Skeletal muscle cell (primary cell): ENCODE measurements around the gene ARSJ.
A peak's percentile ranks its signal among the peaks of the same experiment; 100 is the strongest.
"Not testable (repeated sequence)": the region's sequence is repeated elsewhere in the genome, so short reads cannot be mapped to it uniquely, and the experiment has no call there.

ENCODE experiments used
- DNase-seq: peaks from one replicate; pipeline ENCODE4 v3.0.0-alpha.2; 2010; ENCODE audit warnings: low read depth
- H3K4me3 ChIP-seq: 2 replicates; pipeline ENCODE4 v1.5.1; 2011; ENCODE audit warnings: low read depth, mild to moderate bottlenecking, control low read depth, low read length, moderate library complexity

The ARSJ gene

DNA sequence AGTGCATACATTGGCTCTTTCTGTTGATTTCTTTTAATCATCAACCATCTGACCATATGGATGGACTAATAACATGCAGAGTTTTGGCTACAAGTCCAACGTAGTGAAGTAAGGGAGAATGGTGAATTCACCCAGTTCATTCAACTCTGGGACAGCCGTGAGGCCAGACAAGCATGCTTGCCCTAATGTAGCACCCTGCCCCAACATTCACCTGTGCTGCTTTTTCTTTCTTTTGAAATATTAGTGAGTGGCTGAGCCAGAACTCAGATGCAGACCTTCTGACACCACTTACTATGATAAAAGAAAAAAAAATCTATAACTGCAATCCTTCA lies 17.5 kb downstream of the ARSJ start:
- DNase-seq, result no peak

DNA sequence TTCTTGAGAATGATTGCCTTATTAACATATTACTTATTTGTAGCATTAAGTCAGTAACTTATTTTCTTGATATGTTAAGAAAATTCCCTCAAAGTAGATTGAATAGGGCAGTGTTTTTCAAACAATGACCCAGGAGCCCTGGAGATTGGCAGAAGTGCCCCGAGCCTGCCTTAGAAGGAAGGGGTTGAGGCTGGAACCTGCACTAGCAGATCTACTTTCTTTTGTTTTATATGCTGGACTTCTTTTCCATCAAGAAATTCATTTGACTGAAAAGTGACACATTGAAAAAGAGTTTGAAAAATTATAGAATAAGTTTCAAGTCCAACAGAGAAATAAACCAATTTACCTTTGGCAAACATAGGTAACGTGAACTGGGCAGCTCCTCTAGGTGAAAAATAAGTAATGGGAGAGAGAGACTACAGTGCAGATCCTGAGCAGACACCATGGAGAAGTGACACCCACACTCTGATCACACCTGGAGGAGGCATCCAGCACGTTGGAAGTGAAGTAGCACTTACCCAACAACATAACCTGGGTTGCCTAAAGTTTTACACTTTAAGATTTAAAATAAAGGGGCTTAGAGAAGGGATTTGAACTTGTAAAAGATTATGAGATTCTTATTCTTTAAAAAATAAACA lies 18.6 kb downstream of the ARSJ start:
- no peak overlapping the region for H3K4me3 ChIP-seq
- no peak for DNase-seq

More for the DNA sequence above, 17.5 kb downstream of the ARSJ start:
- H3K4me3 ChIP-seq, result no peak overlapping the region

DNA sequence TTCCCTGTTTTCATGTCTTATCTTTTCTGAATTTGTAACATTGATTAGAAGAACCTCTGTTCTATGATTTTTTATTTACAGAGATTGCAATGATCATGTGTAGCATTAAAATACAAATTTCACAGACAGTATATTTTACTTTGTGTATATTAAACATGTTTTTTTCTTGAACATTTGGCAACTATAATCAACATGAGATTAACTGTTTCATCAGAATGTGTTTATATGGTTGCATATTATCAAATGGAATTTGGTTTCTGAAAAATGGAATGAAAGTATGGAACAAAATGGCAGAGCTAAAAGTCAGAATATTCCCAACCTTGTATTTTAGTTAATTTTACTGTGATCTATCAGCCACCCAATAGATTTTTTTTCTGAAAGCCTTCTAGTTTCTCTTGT lies 19.9 kb downstream of the ARSJ start:
- DNase-seq, result no peak
- H3K4me3 ChIP-seq, result no peak overlapping the region

DNA sequence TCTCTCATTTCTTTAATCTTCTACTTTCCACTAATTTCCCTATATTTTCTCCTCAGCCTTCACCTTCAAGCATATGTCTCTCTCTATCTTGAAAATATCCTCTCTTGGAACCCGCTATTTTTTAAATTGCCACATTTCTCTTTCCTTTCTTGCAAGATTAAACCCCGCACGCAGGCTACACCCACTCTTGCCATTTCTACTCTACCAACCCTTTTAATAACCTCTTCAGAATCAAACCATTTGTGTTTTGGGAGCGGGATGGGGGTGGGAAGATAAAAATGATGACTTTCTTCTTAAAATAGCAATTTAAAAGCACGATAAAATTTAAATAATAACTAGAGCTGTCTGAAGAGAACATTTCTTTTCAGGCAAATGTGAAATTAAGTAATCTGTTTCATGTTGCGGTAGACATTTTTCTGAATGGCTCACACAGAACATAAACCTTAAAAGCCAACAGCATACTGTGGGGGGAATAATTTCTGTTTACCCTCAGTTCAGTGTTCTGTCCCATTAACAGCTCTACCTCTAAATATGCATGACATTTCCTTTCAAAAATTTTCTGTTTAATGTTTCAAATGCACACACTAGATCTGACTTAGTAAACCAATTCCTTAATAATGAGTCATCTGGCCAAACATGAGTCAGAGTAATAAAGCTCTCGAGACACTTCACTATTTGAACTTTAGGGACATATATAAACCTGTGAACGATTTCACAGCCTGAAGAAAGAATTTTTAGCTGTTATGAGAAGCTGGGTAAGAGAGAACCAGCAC lies 20.5 kb downstream of the ARSJ start:
- peak; percentile 91 for DNase-seq
- H3K4me3 ChIP-seq, result peak overlapping the region; percentile 2

DNA sequence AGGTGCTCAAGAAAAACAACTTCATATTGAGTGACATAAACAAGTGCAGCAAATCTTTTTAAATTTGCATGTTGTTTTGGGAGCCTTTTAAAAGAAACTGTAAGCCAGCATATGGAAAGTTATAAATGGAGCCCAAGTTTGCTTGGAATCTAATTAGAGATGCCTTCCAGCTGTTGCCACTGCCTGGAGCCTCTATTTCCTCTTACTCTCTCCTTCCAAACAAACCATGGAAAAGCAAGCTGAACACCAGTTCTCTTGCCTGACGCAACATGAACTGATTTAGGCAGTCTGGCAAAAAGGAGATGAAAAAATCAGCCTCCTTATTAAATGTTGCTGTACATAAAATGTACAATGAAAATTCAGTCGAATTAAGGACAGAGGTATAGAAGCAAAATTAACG lies 21.5 kb downstream of the ARSJ start:
- H3K4me3 ChIP-seq, result no peak overlapping the region

DNA sequence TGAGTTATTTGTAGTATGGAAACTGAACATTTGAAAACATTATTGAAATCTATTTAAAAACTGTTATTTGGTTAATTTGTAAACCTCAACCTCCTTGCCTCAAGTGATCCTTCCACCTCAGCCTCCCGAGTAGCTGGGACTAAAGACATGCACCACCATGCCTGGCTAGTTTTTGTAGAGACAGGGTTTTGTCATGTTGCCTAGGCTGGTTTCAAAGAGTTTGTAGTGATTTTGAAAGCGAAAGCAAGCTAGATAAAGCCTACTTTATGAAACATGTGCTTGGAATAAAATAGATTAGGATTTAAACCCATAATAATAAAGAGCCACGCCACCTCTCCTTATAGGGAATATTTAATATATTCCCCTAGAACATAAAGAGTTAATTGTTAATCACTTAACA lies 23.5 kb downstream of the ARSJ start:
- no peak for DNase-seq
- H3K4me3 ChIP-seq, result no peak overlapping the region

More for the DNA sequence above, 21.5 kb downstream of the ARSJ start:
- no peak for DNase-seq

DNA sequence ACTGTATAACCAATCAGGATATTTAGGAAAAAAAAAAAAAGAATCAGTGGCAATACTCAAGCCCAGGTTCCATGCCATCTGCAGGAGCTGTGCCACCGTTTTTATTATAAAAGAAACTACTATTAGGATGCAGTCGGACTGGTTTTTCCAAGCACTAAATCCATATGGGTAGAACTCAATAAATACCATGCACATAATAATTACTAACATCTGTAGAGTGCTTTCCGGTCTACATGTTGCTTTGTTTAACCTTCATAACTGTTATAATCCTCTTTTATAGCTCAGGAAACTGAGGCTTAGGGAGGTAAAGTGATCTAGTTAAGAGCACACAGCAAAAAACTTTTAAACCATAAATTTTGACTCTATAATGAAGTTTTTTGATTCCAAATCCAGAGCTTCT lies 24.0 kb downstream of the ARSJ start:
- no peak for DNase-seq
- H3K4me3 ChIP-seq, result no peak overlapping the region

DNA sequence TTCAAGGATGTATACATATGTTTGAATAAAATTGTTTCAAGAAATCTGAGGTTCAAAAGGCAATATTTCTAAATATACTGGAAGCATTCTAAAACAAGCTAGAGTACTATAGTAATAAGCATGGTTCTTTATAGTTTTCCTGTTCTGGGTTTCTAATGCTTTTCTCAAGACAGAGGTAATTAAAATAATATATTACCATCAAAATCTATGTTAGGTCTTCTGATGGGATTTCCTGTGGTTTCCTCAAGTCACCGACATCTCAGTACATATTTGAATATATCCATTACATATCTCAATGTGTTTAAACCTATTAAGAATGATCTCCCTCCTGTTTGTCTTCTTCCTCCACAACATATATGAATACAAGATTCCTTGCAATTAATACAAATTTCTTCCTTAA lies 25.6 kb downstream of the ARSJ start:
- H3K4me3 ChIP-seq, result no peak overlapping the region
- no peak for DNase-seq

DNA sequence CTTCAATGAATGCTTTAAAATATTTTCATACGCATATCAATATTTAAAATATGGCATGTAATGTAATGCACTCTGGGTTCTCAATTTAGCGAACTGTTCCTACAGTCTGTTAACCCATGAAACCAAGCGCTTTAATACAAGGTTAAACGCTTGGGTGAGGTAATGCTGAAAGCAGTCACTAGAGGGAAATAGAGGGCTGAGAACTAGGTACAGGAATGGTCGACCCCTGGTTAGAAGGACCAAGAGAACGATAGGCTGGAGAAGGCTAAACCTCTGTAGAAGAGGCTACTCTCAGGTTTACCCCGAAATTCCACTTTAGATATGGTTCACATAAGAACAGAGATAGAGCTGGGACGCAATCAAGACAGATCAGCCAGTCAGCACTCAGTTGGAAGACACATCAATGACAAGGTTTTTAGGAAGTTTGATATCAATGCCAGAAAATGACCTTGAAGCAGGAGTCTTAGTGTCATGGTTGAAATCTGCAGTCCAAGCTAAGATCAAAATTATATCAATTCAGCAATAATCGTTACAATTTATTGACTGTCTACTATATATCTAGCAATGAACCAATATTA lies 26.9 kb downstream of the ARSJ start:
- no peak for DNase-seq

DNA sequence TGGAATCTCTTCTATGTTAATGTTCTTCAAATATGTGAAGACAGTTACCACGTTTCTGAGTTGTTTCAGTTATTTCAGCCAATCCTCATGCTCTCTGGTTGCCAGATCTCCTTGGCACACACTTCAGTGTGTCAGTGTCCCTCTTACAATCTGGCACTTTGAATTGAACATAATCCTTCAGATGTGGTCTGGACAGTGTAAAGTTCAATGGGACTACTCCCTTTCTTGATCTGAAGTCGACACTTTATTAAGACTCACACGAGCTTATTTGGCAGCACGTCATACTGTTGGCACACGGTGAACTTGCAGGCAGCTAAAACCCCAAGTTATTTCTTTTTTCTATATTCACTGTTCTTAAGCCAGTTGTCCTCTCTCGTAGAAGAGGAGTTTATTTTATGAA lies 28.2 kb downstream of the ARSJ start:
- H3K4me3 ChIP-seq, result no peak overlapping the region
- DNase-seq, result no peak

More for the DNA sequence above, 26.9 kb downstream of the ARSJ start:
- H3K4me3 ChIP-seq, result no peak overlapping the region

DNA sequence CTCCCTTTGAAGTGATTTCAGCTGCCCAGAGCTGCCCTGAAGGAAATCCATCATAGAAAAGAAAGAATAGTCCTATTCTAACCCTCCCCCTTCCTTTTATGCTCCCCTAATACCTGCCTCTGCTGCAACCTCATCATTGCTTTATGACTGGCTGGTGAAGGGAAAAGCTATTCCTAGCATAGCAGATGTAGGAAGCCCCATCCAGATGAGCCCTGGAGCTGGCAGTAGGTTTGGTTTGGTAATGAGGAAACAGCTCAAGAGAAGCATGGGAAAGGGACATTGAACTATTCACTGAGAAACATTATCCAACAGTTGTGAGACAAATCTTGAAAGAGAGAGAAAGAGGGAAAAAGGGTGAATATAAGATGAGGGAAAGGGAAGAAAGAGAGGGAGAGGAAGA lies 29.2 kb downstream of the ARSJ start:
- no peak for DNase-seq

DNA sequence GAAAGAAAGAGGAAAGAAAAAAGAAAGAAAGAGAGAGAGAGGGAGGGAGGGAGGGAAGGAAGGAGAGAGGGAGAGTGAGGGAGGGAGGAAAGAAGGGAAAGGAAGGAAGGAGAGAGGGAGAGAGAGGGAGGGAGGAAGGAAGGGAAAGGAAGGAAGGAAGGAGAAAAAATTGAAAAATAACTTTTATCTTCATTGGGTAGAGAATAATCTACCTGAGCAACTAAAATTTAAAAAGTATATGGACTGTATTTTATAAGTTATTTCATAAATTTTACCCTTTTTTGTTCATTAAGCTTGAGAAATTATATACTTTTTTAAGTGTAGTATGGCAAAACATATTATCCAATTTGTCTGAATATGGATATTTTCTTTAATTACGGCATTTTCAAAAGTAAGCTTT lies 32.0 kb downstream of the ARSJ start:
- no peak overlapping the region for H3K4me3 ChIP-seq
- no peak for DNase-seq

More for the DNA sequence above, 29.2 kb downstream of the ARSJ start:
- no peak overlapping the region for H3K4me3 ChIP-seq

DNA sequence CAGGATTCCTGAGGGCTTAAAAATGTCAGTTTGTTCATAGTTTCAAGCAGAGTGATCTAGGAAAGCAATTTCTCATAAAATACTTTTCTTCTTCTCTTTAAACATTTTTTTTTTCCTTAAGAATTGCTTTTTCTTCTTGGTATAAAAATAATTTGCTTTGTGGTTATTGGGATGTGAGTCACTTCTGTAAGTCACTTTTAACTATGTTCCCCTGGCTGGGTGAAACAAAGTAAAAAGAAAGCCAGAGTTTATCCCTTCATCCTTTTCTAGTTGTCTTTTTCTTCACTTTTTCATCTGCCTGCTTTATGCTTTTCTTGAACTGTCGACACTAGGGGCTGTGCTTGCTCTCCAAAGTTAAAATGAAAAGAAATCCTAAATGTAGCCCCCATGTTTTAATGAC lies 33.5 kb downstream of the ARSJ start:
- no peak for DNase-seq
- no peak overlapping the region for H3K4me3 ChIP-seq

DNA sequence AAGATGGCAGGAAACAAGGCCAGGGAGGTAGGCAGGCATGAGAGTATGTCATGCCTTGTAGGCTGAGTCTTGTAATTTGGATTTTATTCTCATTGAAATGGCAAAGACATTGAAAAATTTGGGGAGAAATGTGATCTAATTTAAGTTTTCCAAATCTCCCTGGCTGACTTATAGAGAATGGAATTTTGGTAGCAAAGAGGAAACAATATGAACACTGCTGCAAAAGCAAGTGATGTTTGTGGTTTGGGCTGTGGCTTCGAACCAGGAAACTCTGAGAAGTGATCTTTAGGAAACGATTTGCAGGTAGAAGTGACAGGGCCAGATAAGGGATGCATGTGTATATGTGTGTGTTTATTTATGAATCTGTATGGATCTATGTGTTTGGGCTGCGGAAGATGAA lies 35.6 kb downstream of the ARSJ start:
- no peak overlapping the region for H3K4me3 ChIP-seq
- DNase-seq, result no peak

DNA sequence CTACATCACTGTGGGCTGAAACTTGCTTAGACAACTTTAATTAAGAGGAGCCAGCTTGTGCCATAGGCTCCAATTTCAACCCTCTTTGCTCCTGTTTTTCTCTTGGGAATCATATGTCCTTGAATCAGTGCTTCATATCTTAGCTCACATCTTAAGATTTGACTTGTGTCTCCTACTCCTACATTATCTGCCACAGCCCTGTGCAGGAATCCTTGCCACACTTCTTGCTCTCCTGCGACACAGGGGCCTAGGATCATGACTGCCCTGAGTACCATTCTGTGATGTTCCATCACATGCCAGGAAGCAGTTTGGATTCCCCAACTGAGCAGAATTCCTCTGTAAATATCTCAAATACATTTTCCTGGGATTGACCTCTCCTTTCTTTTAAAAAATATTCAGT lies 36.4 kb downstream of the ARSJ start:
- no peak for DNase-seq
- no peak overlapping the region for H3K4me3 ChIP-seq

DNA sequence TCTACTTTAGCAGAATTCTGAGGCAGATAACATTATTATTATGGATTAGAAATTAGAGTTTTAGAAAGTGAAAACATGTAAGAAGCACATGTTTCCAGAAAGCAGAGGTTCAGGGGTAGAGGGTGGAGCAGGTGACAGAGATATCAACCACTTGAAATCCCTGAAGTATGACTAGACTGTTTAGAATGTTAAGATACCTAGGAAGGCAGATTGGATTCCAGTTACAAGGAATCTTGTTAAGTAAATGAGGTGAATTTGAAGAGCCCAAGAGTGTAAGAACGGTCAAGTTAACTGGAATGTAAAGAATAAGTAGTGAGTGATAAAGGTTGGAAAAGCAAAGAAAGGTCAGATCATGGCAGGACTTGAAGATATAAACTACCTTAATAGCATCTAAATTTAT lies 37.6 kb downstream of the ARSJ start:
- DNase-seq, result no peak
- H3K4me3 ChIP-seq, result no peak overlapping the region

DNA sequence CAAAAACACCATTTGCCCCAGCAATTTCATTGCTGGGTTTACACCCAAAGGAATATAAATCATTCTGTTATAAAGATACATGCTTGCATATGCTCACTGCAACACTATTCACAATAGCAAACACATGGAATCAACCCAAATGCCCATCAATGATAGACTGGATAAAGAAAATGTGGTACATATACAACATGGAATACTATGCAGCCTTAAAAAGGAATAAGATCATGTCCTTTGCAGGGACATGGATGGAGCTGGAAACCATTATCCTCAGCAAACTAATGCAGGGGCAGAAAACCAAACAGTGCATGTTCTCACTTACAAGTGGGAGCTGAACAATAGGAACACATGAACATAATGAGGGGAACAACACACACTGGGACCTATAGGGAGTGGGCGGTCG lies 39.3 kb downstream of the ARSJ start:
- DNase-seq, H3K4me3 ChIP-seq: not testable (repeated sequence)

DNA sequence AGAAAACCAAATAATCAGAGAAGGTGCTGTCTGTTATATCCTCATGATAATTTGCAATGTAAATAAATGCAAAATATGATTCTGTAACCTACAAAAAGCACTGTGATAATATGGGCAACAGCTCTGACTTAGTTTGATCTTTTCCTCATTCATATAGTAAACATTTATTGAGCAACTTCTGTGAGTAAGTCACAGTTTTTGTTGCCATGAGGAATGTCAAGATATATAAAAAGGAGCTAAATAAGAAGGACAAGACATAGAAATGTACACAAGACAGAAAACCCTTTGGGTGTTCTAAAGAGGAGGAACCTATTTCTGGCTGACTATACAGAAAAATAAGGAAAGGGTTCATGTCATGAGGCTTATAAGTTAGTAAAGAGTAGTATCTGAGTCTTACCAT lies 44.3 kb downstream of the ARSJ start:
- H3K4me3 ChIP-seq, result no peak overlapping the region
- DNase-seq, result no peak

DNA sequence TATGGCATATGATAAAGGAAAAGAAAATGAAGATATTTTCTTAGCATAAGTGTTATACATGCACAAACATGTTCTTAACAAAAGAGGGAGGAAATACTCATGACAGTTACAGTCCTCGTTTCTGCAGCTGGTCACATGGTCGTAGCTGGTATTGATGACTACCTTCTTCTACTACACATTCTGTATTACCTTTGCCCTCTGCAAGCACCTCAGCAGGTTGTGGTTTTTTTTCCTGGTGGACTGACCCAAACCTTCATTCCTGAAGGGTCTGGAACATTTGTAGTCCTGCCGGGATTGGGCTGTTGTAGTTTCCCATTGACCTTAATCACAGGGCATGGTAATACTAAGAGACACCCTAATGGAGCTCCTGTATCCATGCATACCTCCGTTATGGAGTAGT lies 54.7 kb downstream of the ARSJ start:
- not testable (repeated sequence) for DNase-seq

DNA sequence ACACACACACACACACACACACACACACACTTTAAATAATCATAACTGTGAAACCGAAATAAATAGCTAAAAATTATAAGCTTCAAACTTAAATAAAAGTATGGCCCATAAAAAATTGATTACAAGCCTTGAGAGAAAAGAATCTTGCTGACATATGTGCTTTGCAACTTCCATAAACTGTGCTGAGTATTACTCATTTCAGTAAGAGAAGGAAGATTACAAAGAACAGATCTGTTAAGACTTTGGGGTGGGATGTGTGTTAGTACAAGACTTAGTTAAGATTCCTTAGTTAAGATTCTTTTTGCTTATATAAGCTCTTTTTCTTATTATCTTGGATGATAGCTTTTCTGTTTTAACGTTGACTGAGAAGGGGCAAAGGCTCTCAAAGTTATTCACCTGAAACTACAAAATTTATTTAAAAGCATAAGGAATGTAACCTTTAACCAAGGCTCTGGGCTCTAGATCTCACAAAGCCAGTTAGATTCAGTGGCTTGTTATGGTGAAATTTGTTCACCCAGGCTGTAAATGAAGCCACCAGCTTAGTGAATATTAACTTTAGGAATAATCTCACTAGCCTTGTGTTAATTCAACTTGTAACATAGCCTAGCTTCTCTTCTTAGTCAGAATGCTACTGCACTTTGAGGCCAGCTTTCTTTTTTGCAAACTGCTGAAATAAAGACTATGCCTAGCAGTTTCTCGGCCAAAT lies 58.2 kb downstream of the ARSJ start:
- no peak for DNase-seq

More for the DNA sequence above, 54.7 kb downstream of the ARSJ start:
- not testable (repeated sequence) for H3K4me3 ChIP-seq

More for the DNA sequence above, 58.2 kb downstream of the ARSJ start:
- H3K4me3 ChIP-seq, result no peak overlapping the region
